Measurements from ENCODE around the gene ZFP3. TPM values are rescaled to one million over a fixed set of nuclear protein-coding genes. Genes with fewer than 3 reads are reported as not detected.
"Not testable (repeated sequence)": the region's sequence is repeated elsewhere in the genome, so short reads cannot be mapped to it uniquely, and the experiment has no call there.

ZFP3 gene
- total RNA-seq, 1 experiment from 2014 or later = not detected

- DNase-seq (ENCODE audit: low read depth) = not testable (repeated sequence)
Measured at GRCh38 chr17:5124896-5125295, 46.6 kb downstream of the ZFP3 start.

- no peak for DNase-seq (ENCODE audit: low read depth)
Measured at GRCh38 chr17:5126719-5127488, 48.6 kb downstream of the ZFP3 start.

- no peak for DNase-seq (ENCODE audit: low read depth)
Measured at GRCh38 chr17:5127910-5128309, 49.6 kb downstream of the ZFP3 start.

- DNase-seq (ENCODE audit: low read depth) = not testable (repeated sequence)
Measured at GRCh38 chr17:5128387-5128786, 50.1 kb downstream of the ZFP3 start.

GRCh38 chr17:5128905-5129535 is 50.8 kb downstream of the ZFP3 start:
- no peak for DNase-seq (ENCODE audit: low read depth)

- DNase-seq (ENCODE audit: low read depth) = not testable (repeated sequence)
Measured at GRCh38 chr17:5129770-5130169, 51.5 kb downstream of the ZFP3 start.

GRCh38 chr17:5130261-5130660 is 52.0 kb downstream of the ZFP3 start:
- DNase-seq (ENCODE audit: low read depth) = not testable (repeated sequence)

GRCh38 chr17:5130687-5131086 is 52.4 kb downstream of the ZFP3 start:
- DNase-seq (ENCODE audit: low read depth) = not testable (repeated sequence)

GRCh38 chr17:5131146-5131715 is 53.0 kb downstream of the ZFP3 start:
- DNase-seq (ENCODE audit: low read depth) = no peak

- DNase-seq (ENCODE audit: low read depth) = not testable (repeated sequence)
Measured at GRCh38 chr17:5131799-5132502, 53.7 kb downstream of the ZFP3 start.

- DNase-seq (ENCODE audit: low read depth) = not testable (repeated sequence)
Measured at GRCh38 chr17:5132503-5133225, 54.4 kb downstream of the ZFP3 start.

- DNase-seq (ENCODE audit: low read depth) = no peak
Measured at GRCh38 chr17:5133311-5133710, 55.0 kb downstream of the ZFP3 start.

GRCh38 chr17:5133961-5134360 is 55.7 kb downstream of the ZFP3 start:
- DNase-seq (ENCODE audit: low read depth) = not testable (repeated sequence)

GRCh38 chr17:5134571-5134970 is 56.3 kb downstream of the ZFP3 start:
- not testable (repeated sequence) for DNase-seq (ENCODE audit: low read depth)

GRCh38 chr17:5135131-5135712 is 57.0 kb downstream of the ZFP3 start:
- not testable (repeated sequence) for DNase-seq (ENCODE audit: low read depth)

- no peak for DNase-seq (ENCODE audit: low read depth)
Measured at GRCh38 chr17:5135726-5136579, 57.7 kb downstream of the ZFP3 start.

- DNase-seq (ENCODE audit: low read depth) = not testable (repeated sequence)
Measured at GRCh38 chr17:5136580-5137412, 58.5 kb downstream of the ZFP3 start.

- DNase-seq (ENCODE audit: low read depth) = not testable (repeated sequence)
Measured at GRCh38 chr17:5137511-5138197, 59.4 kb downstream of the ZFP3 start.

GRCh38 chr17:5138198-5138544 is 59.9 kb downstream of the ZFP3 start:
- not testable (repeated sequence) for DNase-seq (ENCODE audit: low read depth)
